GM21423 (cell line): Measurements from ENCODE around the gene DOLPP1.
"Not testable (repeated sequence)": the region's sequence is repeated elsewhere in the genome, so short reads cannot be mapped to it uniquely, and the experiment has no call there.

Experiments
- ATAC-seq: cut with Tn5 transposase; IDR thresholded peaks from one replicate; pipeline ENCODE4 v1.9.1; 2021; ENCODE audit warnings: mild to moderate bottlenecking, moderate library complexity; ENCODE audit not compliant: unreplicated experiment

DOLPP1 gene

GRCh38 chr9:129080601-129081387 lies at the start of gene DOLPP1:
TSS of gene DOLPP1 (plus strand) at chr9:129081111. CDS start at chr9:129081132, 21 bp downstream.
- peak; percentile 92 for ATAC-seq

- no peak for ATAC-seq
These were observed 49.4 kb upstream of the DOLPP1 start for GRCh38 chr9:129031514-129031913.

- no peak for ATAC-seq
These were observed 48.3 kb upstream of the DOLPP1 start for GRCh38 chr9:129032541-129033159.

- no peak for ATAC-seq
These were observed 47.7 kb upstream of the DOLPP1 start for GRCh38 chr9:129033216-129033615.

GRCh38 chr9:129035838-129036237 lies 45.1 kb upstream of the DOLPP1 start:
- ATAC-seq, result not testable (repeated sequence)

- peak; percentile 96 for ATAC-seq
These were observed 44.5 kb upstream of the DOLPP1 start, which contains the start of gene MIGA2 for GRCh38 chr9:129036241-129036922. TSS of gene MIGA2 (plus strand) at chr9:129036626. CDS start at chr9:129040595, 3,969 bp downstream.

GRCh38 chr9:129036923-129037766 lies 43.8 kb upstream of the DOLPP1 start:
- no peak for ATAC-seq

- no peak for ATAC-seq
These were observed 43.2 kb upstream of the DOLPP1 start for GRCh38 chr9:129037767-129038098.

- ATAC-seq, result no peak
These were observed 42.6 kb upstream of the DOLPP1 start for GRCh38 chr9:129038109-129038852.

- ATAC-seq, result no peak
These were observed 40.7 kb upstream of the DOLPP1 start for GRCh38 chr9:129040113-129040643.

GRCh38 chr9:129042016-129042415 lies 38.9 kb upstream of the DOLPP1 start:
- no peak for ATAC-seq

- ATAC-seq, result no peak
These were observed 28.3 kb upstream of the DOLPP1 start for GRCh38 chr9:129052592-129052991.

- no peak for ATAC-seq
These were observed 27.9 kb upstream of the DOLPP1 start for GRCh38 chr9:129053020-129053419.

GRCh38 chr9:129054163-129054851 lies 26.6 kb upstream of the DOLPP1 start:
- ATAC-seq, result no peak

GRCh38 chr9:129058965-129059795 lies 21.7 kb upstream of the DOLPP1 start:
- ATAC-seq, result no peak

- no peak for ATAC-seq
These were observed 20.8 kb upstream of the DOLPP1 start for GRCh38 chr9:129059796-129060785.

GRCh38 chr9:129060991-129061390 lies 19.9 kb upstream of the DOLPP1 start:
- ATAC-seq, result no peak
